ENCODE measurements around the gene FOXD3. TPM values are rescaled to one million over a fixed set of nuclear protein-coding genes. Genes with fewer than 3 reads are reported as not detected.

FOXD3 gene
- total RNA-seq = 1.3 TPM

DNA sequence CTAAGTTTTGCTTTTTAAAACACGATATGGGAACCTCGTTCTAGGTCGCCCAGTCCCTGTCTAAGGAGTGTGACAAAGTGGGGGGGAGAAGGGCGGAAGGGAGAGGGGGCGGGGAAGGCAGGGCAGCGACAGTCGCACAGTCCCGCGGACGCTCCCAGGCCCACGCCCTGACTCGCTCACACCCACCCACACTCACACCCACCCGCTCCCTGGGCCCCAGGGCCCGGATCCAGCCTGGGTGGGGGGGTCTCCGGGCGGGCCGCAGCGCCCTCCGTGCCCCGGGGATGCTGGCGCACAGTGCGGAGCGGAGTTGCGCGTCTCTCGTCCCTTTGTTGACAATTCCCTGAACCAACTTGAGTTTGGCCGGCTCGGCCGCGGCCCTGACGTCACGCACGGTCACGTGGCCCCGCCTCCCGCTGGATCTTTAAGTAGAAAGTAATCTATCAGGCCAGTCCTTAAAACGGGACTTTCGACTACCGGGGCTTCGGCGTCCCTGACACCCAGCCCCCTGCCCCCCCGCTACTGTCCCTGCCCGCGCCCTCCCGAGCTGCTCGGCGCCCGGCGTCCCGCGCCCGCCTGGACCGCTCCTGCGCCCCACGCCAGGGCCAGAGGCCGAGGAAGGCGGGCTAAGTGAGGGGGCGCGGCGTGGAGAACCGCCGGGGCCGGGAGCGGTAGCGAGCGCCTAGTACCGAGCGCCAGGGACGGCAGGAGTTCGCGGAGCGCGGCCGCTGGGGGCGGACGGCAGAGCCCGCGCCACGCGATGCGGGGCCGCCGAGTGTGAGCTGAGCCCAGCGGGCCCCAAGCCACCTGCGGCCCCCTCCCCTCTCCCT lies at the start of gene FOXD3:
Gene FOXD3, plus strand, starts transcription at position 454 of the 830 bp plus-strand sequence. CDS start 492 bp downstream, outside the sequence.
- peak; percentile 46 for DNase-seq (ENCODE audit: low spot score)

DNA sequence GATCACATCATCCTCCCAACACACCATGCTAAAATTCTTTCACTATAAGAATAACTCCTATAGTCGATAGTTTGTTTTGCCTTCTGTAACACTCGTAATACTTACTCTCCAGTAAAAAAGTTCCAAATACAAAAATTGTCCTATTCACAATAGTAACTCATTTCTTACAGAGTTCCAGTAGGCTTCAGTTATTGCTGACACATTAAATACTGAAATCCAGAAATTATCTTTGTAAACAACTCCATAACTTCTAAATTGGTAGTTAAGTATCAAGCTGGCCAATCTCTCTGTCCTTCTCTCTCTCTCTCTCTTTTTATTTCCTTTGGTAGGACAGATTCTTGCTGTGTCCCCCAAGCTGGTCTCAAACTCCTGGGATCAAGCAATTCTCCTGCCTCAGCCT lies 49.6 kb upstream of the FOXD3 start:
- no peak for DNase-seq (ENCODE audit: low spot score)

DNA sequence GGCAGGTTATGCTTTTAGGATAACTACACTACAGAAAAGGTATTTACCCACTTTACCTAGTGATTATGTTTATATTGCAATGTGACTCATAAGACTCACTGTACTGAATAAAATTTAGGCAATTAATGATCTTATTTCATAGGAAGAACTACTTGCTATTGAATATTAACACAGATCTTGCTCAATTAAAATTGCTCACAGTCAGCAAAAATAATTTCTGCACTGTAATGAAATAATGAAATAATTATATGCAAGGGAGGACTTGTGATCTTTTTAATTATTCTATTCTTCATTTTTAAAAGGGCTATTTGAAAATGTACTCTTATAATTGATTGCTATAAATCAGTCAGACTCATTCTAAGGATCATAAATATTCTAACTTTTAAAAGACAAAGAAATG lies 48.0 kb upstream of the FOXD3 start:
- no peak for DNase-seq (ENCODE audit: low spot score)

DNA sequence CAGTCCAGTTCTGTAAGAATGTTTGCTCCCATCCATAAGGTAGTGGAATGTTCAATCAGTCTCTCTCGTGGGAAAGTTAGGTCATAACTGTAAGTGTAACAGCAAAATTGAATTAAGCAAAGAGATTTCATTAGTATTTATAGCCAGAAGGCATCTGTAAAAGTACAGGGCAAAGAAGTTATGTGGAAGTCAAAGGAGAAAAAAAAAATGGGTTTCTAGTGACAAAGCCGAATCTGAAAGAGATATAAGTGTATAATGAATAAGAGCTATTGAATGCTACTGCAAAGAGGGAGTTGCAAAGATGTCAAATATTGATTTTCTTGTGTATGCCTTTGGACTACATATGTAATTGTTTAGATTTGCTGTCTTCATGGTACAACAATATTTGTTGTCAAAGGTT lies 47.4 kb upstream of the FOXD3 start:
- no peak for DNase-seq (ENCODE audit: low spot score)

DNA sequence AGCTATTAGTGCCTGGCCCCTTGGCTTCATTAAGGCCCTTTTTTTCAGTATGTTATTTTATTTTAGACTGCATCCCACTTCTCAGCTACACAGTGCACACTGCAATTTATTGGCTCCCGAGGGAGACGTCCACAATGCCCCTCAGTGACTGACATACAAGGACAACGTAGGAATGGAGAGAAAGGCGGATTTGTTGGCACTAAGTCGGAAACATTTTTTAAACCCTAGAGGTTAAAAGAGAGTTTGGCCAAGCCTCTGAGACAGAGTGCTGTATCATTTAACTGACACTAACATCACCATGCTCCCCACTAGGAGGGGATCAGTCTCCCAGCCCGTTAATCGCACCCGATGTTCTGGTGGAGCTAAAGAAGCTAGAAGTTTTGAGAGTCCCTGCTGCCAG lies 45.7 kb upstream of the FOXD3 start:
- DNase-seq (ENCODE audit: low spot score) = no peak

DNA sequence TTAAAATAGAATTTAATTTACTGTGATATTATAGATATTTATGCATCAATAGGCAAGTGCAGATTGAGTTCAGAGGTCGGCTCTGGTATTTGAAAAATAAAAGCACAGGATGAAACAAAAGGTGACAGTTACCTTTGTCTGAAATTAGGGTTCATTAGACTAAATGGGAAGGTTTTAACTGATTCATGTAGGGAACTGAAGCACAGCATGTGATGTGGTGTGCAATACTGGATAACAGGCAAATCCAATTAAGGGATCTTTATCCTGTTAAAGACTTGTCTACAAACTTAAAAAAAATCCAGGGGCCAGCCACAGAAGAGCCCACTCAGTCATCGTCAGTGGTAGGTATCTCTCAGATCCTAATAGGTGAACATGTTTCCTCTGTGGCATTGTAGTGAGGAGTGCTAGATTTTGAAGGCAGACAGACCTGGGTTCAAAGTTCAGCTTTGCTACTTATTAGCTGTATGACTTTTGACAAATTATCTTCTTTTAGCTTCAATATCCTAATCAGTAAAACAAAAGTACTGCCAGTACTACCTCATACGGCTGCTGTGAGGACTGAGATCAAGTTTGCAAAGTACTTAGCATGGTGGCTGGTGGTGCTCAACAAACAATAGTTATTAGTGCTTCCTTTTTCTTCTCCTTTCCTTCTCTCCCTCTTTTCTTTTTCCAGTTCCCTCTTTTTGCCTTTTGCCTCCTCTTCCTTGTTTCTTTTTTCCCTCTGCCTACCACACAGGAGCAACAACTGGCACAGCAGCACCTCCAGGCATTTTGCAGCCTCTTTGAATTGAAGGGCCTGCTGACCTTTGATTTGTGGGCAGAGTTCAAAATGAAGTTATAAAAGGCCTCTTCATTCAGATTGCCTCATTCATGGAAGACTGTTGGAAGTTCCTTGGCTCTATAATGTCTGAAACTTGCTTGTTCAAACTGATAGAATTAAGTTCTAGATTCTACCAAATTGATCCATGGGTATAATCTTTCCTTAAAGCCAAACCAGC lies 44.9 kb upstream of the FOXD3 start:
- DNase-seq (ENCODE audit: low spot score) = no peak

DNA sequence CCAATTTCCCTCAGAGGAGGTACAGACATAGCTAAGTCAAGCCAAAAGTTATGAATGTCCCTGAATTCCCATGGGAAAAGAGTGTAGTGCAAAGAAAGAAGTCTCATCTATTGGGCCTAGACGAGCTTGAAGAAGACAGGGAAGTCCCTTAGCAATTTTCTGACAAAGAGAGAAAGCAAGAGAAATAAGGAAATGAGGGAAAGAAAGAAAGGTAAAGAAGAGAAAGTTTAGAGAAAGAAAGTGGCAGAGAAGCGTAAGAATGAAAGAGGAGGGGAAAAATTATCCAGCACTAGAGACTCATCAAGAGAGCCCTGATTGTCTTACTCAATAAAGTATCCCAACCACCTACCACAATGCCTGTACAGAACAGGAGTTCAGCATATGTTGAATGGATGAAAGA lies 40.6 kb upstream of the FOXD3 start:
- no peak for DNase-seq (ENCODE audit: low spot score)

DNA sequence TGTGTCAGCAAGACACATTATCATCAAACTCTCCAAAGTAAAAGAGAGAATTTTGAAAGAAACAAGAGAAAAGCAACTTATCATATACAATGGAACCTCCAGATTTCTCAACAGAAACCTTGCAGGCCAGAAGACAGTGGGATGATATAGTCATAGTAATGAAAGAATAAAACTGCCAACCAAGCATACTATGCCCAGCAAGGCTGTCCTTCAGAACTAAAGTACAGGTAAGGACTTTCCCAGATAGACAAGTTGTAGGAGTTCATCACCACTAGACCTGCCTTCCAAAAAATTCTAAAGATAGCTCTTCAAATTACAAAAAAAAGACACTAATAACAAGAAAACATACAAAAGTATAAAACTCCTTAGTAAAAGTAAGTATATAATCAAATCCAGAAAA lies 33.2 kb upstream of the FOXD3 start:
- no peak for DNase-seq (ENCODE audit: low spot score)

DNA sequence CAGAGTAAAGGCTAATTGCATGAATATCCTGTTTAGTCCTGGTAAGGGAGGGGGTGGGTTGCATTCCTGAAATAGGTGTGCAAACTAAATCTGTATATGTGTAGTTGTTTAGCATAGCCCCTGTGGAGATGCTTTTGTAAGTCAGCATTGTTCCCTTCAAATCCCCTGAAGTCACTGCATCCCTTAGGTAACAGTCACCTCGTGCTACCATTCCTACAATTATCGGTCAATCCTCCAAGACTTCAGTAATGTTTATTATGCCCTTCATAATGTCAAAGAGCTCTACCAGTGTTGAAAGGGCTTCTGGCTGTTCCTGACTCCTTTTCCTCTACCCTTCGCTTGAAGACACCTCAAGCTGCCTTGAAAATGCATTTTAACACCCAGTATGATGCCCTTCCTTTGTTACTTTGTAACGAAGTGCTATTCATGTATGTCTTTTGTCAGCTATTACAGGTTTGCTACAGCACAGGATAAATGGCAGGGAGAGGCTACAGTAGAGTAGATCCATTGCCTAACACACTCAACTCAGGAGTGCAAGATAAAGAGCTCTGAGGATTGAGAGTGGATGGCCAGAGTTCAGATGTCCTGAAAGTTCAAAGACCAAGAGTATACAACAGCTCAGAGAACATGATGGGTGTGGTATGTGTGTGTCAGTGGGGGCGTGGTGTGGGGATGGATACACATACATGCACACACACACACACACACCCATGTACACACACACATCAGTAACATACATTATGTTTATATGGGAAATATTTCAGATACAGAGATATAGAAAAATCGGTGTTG lies 27.4 kb upstream of the FOXD3 start:
- no peak for DNase-seq (ENCODE audit: low spot score)

DNA sequence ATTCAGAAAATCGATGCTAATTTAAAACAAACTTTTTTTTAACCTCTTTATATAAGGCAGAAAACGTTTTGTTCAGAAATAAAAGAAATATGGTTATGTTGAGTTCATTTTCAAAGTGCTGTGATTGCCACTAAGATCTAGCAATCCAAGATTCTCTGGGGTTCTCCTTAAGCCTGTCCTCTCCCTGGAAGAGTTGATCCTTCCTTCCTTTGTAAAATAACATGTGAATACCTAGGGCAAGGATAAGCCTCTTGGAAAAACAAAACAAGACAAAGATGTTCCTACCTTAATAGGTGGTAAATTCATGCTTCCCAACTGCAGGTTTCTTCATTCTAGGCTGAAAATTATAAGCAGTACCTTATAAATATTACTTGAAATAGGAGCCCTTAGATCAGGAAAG lies 18.0 kb upstream of the FOXD3 start:
- no peak for DNase-seq (ENCODE audit: low spot score)

DNA sequence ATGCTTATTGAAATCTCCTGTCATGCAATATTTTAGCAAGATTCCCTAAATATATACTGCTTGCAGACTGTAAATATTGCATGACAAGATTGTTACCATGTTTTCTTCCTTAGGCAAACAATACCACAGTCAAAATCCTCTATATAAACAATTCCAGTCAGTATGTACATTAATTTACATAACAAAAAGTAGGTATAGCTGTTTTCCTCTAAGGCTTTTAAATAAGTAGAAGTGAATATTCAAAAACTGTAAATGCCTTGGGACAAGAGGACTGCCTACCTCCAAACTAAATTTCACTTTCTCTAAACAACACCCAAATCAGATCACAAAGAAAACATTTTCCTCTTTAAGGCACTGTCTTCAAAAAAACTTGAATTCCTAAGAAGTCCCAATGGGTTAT lies 17.3 kb upstream of the FOXD3 start:
- DNase-seq (ENCODE audit: low spot score) = no peak

DNA sequence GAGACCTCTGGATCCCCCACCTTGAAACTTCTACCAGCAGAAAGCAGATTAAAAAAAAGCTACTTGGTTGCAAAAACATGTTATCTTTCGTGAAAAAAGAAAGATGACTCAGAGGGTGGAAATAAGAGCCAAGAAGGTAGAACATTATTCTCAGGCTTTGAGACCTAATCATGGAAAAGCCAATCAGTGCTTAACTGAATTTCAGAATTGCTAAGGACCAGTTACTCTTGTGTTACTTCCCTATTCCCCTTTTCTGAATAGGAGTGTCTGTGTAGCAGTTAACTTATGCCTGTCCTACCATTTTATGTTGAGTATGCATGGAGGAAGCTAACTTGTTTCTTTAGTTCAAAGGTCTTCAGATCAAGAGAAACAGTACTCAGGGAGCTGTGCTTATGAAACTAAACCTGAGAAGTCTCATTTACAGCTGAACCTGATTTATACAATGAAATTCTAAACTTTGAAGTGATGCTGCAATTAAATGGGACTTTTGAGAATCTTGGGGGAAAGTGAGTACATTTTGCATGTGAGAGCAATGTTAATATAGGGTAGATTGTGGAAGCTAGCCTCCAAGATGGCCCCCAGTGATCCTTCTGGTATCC lies 15.1 kb upstream of the FOXD3 start:
- DNase-seq (ENCODE audit: low spot score) = no peak

DNA sequence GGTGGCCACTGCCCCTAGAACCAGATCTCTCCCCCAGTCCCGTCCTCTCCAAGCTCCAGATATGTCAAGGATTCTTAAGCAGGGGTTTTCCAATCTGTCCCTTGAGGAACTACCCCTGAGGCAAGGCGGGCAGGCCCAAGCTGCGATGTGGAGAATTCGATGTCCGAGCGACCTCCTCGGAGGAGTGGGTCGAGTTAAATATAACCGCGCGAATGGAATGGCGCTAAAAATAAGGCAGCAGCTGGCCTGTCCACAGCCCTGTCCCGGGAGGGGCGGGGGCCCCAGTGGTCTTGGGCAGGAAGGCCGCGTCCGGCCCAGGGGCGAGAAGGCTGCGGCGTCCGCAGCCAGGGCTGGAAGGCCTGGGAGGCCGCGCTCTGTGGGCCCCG lies 5.8 kb upstream of the FOXD3 start:
- no peak for DNase-seq (ENCODE audit: low spot score)

DNA sequence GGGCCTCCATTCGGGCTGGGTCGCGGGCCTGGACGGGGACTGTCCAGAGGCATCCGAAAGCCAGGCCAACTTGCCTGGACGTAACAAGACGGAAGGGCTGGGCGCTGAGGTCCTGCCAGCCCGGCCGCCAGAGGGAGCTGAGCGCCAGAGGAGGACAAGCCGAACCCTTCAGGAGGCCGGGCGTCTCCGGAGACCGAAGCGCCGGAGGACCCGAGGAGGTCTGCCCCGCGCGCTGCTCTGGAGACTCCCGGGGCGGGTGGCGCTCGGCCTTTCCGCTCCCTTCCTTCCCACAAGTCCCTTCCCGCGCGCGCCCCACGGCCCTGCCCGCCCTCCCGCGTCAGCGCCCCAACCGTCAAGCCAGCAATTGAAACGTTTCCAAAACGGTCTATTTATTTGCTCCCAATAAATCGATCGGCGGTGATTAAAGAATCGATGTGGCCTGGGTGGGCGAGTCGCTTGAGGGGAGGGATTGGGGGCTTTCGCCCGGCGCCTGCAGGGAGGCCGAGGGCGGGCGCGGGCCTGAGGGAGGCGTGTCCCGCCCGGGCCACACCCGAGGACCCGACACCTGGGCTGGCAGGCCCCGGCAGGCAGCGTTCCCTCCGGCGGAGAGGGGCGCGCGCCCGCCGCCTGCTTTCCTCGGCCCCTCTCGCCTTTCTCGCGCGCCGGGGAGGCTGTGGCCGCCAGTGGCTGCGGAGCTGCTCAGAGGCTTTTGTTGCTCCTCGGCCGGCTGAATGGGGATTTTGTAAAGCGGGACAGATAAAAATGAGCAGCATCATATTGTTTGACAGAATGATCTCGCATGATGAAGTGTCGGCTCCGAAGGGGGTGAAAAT lies 5.2 kb upstream of the FOXD3 start:
- peak; percentile 45 for DNase-seq (ENCODE audit: low spot score)

DNA sequence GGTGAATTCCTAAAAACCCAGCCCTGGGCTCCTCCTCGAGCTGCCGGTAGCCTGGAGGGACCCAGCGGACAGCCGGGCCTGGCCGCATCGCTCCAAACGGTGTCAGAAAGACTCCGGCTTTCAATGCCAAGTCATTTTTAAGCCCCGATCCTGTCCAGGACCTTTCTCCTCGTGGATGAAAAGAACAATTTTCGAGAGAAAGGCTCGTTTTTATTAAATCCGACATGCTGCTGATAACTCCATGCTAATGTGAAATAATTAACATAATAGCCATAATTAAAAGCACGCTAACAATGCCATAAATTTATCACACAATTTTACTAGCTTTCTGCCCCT lies 4.6 kb upstream of the FOXD3 start:
- no peak for DNase-seq (ENCODE audit: low spot score)

DNA sequence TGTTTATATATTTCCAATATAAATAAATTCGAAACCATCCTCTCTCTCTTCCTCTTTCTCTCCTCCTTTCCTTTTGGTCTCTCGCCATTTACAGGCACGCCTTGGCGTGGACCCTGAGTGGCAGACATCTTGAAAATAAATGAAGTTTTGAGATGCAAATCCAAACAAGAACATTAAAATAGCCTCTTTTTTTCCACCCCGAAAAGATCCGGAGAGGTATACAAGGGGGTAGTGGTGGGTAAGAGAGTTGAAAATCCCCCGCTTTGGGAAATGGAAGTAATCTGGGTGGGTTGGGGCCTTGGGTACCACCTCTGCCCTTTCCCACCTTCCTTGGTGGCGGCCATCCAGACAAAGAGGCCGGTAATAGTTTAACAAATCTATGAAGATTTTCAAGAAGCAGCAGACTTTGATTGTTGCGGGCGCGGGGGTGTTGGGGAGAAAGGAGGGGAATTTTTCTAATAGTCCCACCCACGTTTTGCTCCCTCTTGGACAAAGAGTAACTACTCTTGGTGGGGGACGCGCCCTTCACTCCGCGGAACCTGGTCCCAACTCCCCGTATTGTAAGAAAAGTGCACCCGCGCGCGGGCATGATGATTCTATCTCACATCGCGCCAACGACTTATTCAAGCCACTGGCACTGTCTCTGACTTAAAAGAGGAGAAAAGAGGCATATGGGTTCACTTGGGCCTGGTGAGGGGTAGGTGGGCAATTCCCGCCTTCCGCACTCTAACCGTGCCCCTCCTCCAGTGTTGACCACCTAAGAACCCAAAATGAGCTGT lies 4.0 kb upstream of the FOXD3 start:
- no peak for DNase-seq (ENCODE audit: low spot score)

DNA sequence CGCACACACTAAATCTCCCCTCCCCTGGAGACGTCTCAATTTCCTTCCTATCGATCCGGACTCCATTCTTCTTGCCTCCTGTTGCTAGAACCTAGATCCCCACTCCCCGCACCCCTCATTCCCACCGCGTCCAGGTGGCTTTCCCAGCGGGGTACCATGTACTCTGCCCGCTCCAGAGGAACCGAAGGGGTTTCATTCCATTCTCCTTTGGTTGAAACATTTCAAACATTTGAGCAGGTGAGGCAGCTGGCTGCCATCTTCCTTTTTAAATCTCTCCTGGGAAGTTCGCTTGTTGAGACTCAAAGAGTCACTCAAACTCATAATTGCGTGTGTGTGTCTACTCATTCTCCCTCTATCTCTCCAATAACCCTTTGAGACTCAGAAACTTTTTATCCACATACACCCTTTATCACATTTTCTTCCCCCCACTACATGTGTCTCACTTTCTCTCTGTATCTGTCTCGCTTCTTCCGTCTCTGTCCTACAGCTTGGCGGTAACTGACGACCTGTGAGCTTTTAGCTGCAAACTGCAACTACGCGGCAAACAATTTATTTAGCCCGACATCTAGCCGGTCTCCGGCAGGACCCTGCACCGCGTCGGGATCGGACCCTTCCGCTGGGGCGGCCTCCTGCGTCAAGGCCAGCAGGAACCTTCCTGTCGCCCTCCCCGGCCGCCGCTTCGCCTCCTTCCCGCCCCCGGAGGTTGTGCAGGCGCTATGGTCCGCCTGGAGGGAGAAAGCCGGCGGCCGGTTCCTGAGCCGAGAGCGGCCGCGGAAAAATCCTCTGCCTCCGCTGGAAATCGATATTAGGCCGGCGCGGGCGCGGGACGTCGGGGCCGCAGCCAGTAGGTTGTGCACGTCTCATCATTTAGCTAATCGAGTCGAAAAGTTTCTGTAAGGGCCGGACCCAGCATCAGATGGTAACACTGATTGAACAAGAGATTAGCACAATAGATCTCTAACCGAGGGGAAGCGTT lies 3.0 kb upstream of the FOXD3 start:
- no peak for DNase-seq (ENCODE audit: low spot score)

DNA sequence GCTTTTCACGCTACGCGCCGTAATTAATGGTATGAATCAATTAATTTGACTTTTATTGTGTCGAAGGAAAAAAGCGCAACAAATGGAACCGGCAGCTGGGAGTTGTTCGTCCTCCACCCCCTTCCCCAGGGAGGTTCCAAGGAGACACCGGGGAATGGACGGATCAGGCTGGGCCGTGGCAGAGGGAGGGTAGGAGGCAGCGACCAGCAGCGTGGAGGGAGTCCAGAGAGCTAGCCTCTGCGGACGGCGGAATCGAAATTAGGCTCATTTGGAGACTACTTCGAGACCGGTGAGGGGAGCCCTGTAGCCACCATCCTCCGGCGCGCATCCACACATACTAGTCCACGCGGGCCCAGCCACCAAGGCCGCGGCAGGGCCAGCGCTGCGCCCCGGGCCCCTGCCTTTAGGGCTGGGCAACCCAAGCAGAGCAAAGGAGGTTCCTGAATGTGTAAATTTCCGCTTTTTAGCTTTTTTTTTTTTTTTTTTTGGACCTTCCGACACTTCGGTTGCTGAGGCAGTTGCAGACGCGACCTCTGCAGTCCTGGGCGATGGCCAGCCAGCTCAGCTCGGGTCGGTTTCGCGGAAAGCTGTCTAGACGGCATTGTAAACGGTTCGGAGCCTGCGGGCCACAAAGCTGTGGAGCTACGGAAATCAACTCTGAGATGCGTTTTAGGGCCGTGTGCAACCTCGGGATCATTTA lies 2.2 kb upstream of the FOXD3 start:
- DNase-seq (ENCODE audit: low spot score) = no peak
